HG02938 (cell line): ENCODE measurements around the gene RPL35.

ENCODE experiments used
- ATAC-seq: cut with Tn5 transposase; IDR thresholded peaks from one replicate; pipeline ENCODE4 v1.9.1; 2021; ENCODE audit warnings: mild to moderate bottlenecking, moderate library complexity; ENCODE audit not compliant: unreplicated experiment

The RPL35 gene

GRCh38 chr9:124861342-124862229 is at the start of gene RPL35, which contains the start of gene ARPC5L:
TSS of gene RPL35 (minus strand) at chr9:124861957. CDS start at chr9:124861912, 45 bp downstream.
TSS of gene ARPC5L (plus strand) at chr9:124862130. CDS start at chr9:124869291, 7,161 bp downstream.
- peak; percentile 82 for ATAC-seq

- ATAC-seq: no peak
Measured at GRCh38 chr9:124908098-124908497, 46.3 kb upstream of the RPL35 start.

GRCh38 chr9:124906966-124907365 is 45.2 kb upstream of the RPL35 start:
- no peak for ATAC-seq

- ATAC-seq: no peak
Measured at GRCh38 chr9:124899845-124900244, 38.1 kb upstream of the RPL35 start.

GRCh38 chr9:124897570-124898460 is 36.1 kb upstream of the RPL35 start:
- ATAC-seq: no peak

- ATAC-seq: no peak
Measured at GRCh38 chr9:124894741-124895170, 33.0 kb upstream of the RPL35 start.

GRCh38 chr9:124894035-124894740 is 32.4 kb upstream of the RPL35 start:
- no peak for ATAC-seq

- no peak for ATAC-seq
Measured at GRCh38 chr9:124890179-124890578, 28.4 kb upstream of the RPL35 start.

GRCh38 chr9:124889006-124889405 is 27.2 kb upstream of the RPL35 start:
- no peak for ATAC-seq

GRCh38 chr9:124887832-124888231 is 26.1 kb upstream of the RPL35 start:
- no peak for ATAC-seq

- no peak for ATAC-seq
Measured at GRCh38 chr9:124886866-124887492, 25.2 kb upstream of the RPL35 start.

GRCh38 chr9:124886461-124886860 is 24.7 kb upstream of the RPL35 start:
- ATAC-seq: no peak

GRCh38 chr9:124885551-124885950 is 23.8 kb upstream of the RPL35 start:
- ATAC-seq: no peak

- no peak for ATAC-seq
Measured at GRCh38 chr9:124884376-124884775, 22.6 kb upstream of the RPL35 start.

- ATAC-seq: no peak
Measured at GRCh38 chr9:124882231-124882630, 20.5 kb upstream of the RPL35 start.

- no peak for ATAC-seq
Measured at GRCh38 chr9:124881138-124881743, 19.5 kb upstream of the RPL35 start.

GRCh38 chr9:124880501-124880900 is 18.7 kb upstream of the RPL35 start:
- no peak for ATAC-seq

- ATAC-seq: no peak
Measured at GRCh38 chr9:124879226-124879625, 17.5 kb upstream of the RPL35 start.

GRCh38 chr9:124878518-124878917 is 16.8 kb upstream of the RPL35 start:
- ATAC-seq: no peak

GRCh38 chr9:124878021-124878420 is 16.3 kb upstream of the RPL35 start:
- no peak for ATAC-seq
